Large intestine (tissue), 3 donors: ENCODE measurements around the gene MSANTD1. TPM values are rescaled to one million over a fixed set of nuclear protein-coding genes. Genes with fewer than 3 reads are reported as not detected.
"Not testable (repeated sequence)": the region's sequence is repeated elsewhere in the genome, so short reads cannot be mapped to it uniquely, and the experiment has no call there.

Source experiments
- DNase-seq, 2 donors: peaks; one replicate each; pipeline versions ENCODE4 v3.0.0 to v3.0.0-alpha.2; 2013
- H3K27ac ChIP-seq: one replicate; pipeline ENCODE4 v1.5.1; 2013; ENCODE audit warnings: low read length
- H3K27me3 ChIP-seq: 2 replicates; pipeline ENCODE4 v1.6.1; 2013; ENCODE audit warnings: low read length; ENCODE audit not compliant: control insufficient read depth, insufficient read depth
- H3K36me3 ChIP-seq: 2 replicates; pipeline ENCODE4 v1.6.1; 2013; ENCODE audit warnings: low read length; ENCODE audit not compliant: control insufficient read depth, insufficient read depth
- H3K4me1 ChIP-seq: one replicate; pipeline ENCODE4 v1.6.1; 2013; ENCODE audit warnings: low read length; ENCODE audit not compliant: control insufficient read depth, insufficient read depth
- H3K4me3 ChIP-seq: one replicate; pipeline ENCODE4 v1.5.1; 2013; ENCODE audit warnings: low read length
- H3K9me3 ChIP-seq: one replicate; pipeline ENCODE4 v1.6.1; 2013; ENCODE audit warnings: mild to moderate bottlenecking, low read depth, low read length, moderate library complexity; ENCODE audit not compliant: control insufficient read depth
- WGBS: methylation state at CpG from one replicate; pipeline ENCODE4 v1.1.5; 2013; ENCODE audit warnings: low lambda C conversion rate; ENCODE audit not compliant: insufficient coverage; 5-methylcytosine and 5-hydroxymethylcytosine counted together
- polyA plus RNA-seq: library from polyadenylated mRNA; unstranded; fragments of 120-200 nt; gene quantifications from one replicate; pipeline ENCODE4 v1.2.1, GENCODE V29; 2013

The MSANTD1 gene
- polyA plus RNA-seq, 1 donor, result 1.0 TPM

GRCh38 chr4:3299976-3300671 lies 51.2 kb downstream of the MSANTD1 start:
- WGBS, result no CpG with 5 or more reads among the region's 19 CpGs
- no peak for DNase-seq
- Histone ChIP-seq H3K4me3 (no peak overlapping the region), H3K27me3 (no peaks in the 10 kb centered on the region), H3K27ac (no peak overlapping the region), H3K36me3 (no peaks in the 10 kb centered on the region), H3K9me3 (no peaks in the 10 kb centered on the region), H3K4me1 (peaks cover under 1% of the 10 kb centered on the region)

DNA sequence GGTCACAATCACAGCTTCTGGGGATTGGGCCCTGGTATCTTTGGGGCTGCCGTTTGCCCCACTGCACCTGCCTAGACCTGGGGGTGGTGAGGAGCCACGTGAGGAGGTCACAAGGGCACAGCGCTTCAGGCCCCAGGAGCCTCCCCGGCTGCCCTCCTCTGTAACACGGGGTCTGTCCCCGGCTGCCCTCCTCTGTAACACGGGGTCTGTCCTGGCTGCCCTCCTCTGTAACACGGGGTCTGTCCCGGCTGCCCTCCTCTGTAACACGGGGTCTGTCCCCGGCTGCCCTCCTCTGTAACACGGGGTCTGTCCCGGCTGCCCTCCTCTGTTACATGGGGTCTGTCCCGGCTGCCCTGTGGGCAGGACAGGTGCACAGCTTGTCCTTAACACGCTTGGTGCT lies 51.9 kb downstream of the MSANTD1 start:
- no CpG with 5 or more reads among the region's 15 CpGs for whole genome bisulfite sequencing
- not testable (repeated sequence) for DNase-seq, H3K9me3 ChIP-seq, H3K27ac ChIP-seq, H3K36me3 ChIP-seq, H3K4me3 ChIP-seq, H3K27me3 ChIP-seq, H3K4me1 ChIP-seq

- Histone ChIP-seq H3K27ac (no peak overlapping the region), H3K4me1 (peaks cover 10% of the 10 kb centered on the region)
- no CpG with 5 or more reads among the region's 15 CpGs for WGBS
Measured at GRCh38 chr4:3301450-3302172, 52.7 kb downstream of the MSANTD1 start.

GRCh38 chr4:3302173-3302785 lies 53.3 kb downstream of the MSANTD1 start:
- H3K4me1 ChIP-seq, result peaks cover 10% of the 10 kb centered on the region
- no CpG with 5 or more reads among the region's 17 CpGs for WGBS
- H3K9me3 ChIP-seq, result no peaks in the 10 kb centered on the region
- H3K36me3 ChIP-seq, result no peaks in the 10 kb centered on the region
- DNase-seq, result no peak
- no peak overlapping the region for H3K27ac ChIP-seq
- H3K4me3 ChIP-seq, result no peak overlapping the region
- H3K27me3 ChIP-seq, result no peaks in the 10 kb centered on the region

More at GRCh38 chr4:3301450-3302172, 52.7 kb downstream of the MSANTD1 start:
- H3K27me3 ChIP-seq, result no peaks in the 10 kb centered on the region
- no peaks in the 10 kb centered on the region for H3K36me3 ChIP-seq
- no peak overlapping the region for H3K4me3 ChIP-seq
- DNase-seq, result no peak
- no peaks in the 10 kb centered on the region for H3K9me3 ChIP-seq

DNA sequence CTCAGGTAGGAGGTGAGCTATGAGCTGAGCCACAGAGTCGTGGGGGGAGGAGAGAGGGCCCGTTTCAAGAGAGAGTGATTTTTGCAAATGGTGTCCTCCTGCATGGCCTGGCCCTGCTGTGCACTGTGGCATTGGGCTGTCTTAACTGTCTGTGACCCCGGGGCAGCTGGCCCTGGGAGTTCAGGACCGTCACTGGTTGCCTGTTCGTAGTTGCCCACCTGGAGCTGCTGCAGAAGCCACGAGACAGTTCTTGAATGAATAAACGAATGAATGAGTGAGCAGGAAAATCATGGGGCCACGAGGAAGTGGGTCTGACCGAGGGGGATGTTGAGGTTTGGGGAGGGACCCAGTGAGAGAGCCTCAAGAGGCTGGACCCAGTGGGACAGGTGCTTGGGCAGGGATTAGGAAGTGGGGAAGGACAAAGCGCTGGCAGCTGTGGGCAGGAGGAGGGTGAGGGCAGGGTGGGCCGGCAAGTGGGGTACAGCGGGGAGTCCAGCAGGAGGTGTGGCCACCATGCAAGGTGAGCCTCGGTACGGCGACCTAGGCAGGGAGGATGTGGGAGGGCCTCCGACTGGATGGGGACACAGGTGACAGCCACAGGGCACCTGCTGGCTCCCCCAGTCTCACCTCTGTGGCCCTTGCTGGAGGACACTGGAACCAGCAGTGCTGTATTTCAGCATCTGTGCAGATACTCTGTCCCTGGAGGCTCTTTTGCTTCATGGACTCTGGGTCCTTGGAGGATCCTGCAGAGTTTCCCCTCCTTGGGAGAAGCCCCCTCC lies 54.0 kb downstream of the MSANTD1 start:
- H3K4me1 ChIP-seq, result peaks cover 10% of the 10 kb centered on the region
- no peaks in the 10 kb centered on the region for H3K27me3 ChIP-seq
- no peak overlapping the region for H3K27ac ChIP-seq
- no peaks in the 10 kb centered on the region for H3K9me3 ChIP-seq
- DNase-seq, result no peak
- 85% methylated on average over 7 of the region's 16 CpGs for WGBS
- H3K36me3 ChIP-seq, result no peaks in the 10 kb centered on the region
- no peak overlapping the region for H3K4me3 ChIP-seq

DNA sequence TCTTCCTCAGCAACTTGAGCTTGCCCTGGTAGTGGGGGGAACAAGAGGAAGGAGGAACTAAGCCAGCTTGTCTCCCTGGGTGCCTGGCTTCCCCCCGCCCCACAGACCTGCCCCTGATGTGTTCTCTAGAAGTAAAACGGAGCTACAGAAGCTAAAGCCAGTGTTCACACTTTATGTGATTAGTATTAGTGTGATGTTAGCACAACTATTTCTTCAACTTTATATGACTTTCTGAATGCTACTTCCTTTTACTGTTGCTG lies 54.5 kb downstream of the MSANTD1 start:
- Histone ChIP-seq H3K27me3 (no peaks in the 10 kb centered on the region), H3K27ac (no peak overlapping the region), H3K36me3 (no peaks in the 10 kb centered on the region), H3K4me1 (peaks cover 10% of the 10 kb centered on the region), H3K4me3 (no peak overlapping the region), H3K9me3 (no peaks in the 10 kb centered on the region)
- DNase-seq, result no peak
- no CpG with 5 or more reads among the region's 2 CpGs for WGBS

GRCh38 chr4:3303923-3304710 lies 55.2 kb downstream of the MSANTD1 start:
- WGBS, result 100% methylated on average over 1 of the region's 15 CpGs
- no peaks in the 10 kb centered on the region for H3K9me3 ChIP-seq
- no peak overlapping the region for H3K27ac ChIP-seq
- H3K36me3 ChIP-seq, result no peaks in the 10 kb centered on the region
- DNase-seq, result no peak
- no peak overlapping the region for H3K4me3 ChIP-seq
- H3K27me3 ChIP-seq, result no peaks in the 10 kb centered on the region
- H3K4me1 ChIP-seq, result peaks cover 10% of the 10 kb centered on the region

DNA sequence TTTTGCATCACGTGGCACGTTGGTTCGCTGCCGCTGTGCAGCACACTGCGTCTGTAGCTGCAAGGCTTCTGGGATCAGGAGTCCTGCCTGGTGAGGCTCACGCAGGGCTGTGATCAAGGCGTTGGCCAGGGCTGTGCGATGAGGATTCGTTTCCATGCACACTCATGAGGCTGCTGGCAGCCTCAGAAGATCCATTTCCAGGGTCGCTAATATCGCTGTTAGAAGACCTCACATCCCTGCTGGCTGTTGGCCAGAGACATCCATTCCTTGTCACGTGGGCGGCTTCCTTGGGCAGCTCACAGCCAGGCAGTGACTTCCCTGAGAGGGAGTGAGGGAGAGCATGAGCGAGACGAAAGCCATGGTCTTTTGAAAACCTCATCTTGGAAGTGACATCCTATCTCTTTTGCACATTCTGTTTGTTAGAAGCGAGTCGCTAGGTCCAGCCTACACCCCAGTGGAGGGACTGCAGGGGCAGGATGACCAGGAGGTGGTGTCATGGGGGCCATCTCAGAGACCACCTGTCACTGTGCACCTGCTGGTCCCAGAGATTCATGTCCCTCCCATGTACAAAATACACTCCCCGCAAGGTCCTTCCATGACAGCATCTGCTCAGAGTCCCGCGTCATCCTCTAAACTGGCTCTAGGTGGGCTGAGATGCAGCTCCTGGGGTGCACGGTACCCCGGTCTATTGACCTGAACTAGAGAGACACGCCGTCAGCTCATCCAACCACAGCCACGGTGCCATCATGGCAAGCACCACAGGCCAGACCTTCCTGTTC lies 56.1 kb downstream of the MSANTD1 start:
- Histone ChIP-seq H3K4me1 (peaks cover 10% of the 10 kb centered on the region), H3K4me3 (no peak overlapping the region)

GRCh38 chr4:3305610-3306371 lies 56.8 kb downstream of the MSANTD1 start:
- DNase-seq, result peak in 1 of 2 donors; percentile 55
- WGBS, result 92% methylated on average over 4 of the region's 9 CpGs
- Histone ChIP-seq H3K27ac (peak overlapping the region; percentile 39), H3K9me3 (no peaks in the 10 kb centered on the region), H3K27me3 (no peaks in the 10 kb centered on the region), H3K4me3 (no peak overlapping the region), H3K36me3 (no peaks in the 10 kb centered on the region), H3K4me1 (peaks cover 13% of the 10 kb centered on the region)

More for the DNA sequence above, 56.1 kb downstream of the MSANTD1 start:
- Histone ChIP-seq H3K9me3 (no peaks in the 10 kb centered on the region), H3K27ac (peak overlapping the region; percentile 39), H3K36me3 (no peaks in the 10 kb centered on the region), H3K27me3 (no peaks in the 10 kb centered on the region)
- WGBS, result no CpG with 5 or more reads among the region's 25 CpGs
- peak in 1 of 2 donors; percentile 35 for DNase-seq
